Measurements from ENCODE around the gene HK3. TPM values are rescaled to one million over a fixed set of nuclear protein-coding genes. Genes with fewer than 3 reads are reported as not detected.

Gene HK3
- total RNA-seq, 1 donor from 2014 or later = not detected

DNA sequence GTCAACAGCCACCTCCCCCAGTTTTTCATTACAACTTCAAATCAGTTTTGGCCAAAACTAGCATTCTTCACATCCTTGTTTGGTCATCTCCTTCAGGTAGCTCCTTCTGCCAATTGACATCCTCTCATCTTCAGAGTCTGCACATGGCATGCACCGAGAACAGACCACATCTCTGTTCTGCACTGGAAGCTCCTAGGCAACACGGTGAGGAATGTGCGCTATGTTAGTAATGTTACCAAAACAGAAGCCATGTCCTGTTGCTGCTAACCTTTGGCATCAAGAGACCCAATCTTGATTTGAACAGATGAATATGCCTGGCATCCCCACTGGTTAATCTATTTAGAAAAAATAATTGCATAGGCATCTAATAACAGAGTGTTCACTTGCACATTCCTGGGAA lies 5.1 kb upstream of the HK3 start:
- H3K4me3 ChIP-seq (ENCODE audit: low read depth, low read length) = no peak overlapping the region
- no peak for DNase-seq (ENCODE audit: low read depth)
- no peak for TF ChIP-seq CTCF (conservative IDR thresholded peaks at IDR 0.05; ENCODE audit: low read depth, low read length)

- DNase-seq (ENCODE audit: low read depth) = peak; percentile 59
- TF ChIP-seq CTCF (conservative IDR thresholded peaks at IDR 0.05; ENCODE audit: low read depth, low read length) = no peak
- no peak overlapping the region for H3K4me3 ChIP-seq (ENCODE audit: low read depth, low read length)
Measured at GRCh38 chr5:176902911-176903664, 3.9 kb upstream of the HK3 start.

GRCh38 chr5:176902102-176902814 lies 3.1 kb upstream of the HK3 start:
- no peak for TF ChIP-seq CTCF (conservative IDR thresholded peaks at IDR 0.05; ENCODE audit: low read depth, low read length)
- DNase-seq (ENCODE audit: low read depth) = no peak

DNA sequence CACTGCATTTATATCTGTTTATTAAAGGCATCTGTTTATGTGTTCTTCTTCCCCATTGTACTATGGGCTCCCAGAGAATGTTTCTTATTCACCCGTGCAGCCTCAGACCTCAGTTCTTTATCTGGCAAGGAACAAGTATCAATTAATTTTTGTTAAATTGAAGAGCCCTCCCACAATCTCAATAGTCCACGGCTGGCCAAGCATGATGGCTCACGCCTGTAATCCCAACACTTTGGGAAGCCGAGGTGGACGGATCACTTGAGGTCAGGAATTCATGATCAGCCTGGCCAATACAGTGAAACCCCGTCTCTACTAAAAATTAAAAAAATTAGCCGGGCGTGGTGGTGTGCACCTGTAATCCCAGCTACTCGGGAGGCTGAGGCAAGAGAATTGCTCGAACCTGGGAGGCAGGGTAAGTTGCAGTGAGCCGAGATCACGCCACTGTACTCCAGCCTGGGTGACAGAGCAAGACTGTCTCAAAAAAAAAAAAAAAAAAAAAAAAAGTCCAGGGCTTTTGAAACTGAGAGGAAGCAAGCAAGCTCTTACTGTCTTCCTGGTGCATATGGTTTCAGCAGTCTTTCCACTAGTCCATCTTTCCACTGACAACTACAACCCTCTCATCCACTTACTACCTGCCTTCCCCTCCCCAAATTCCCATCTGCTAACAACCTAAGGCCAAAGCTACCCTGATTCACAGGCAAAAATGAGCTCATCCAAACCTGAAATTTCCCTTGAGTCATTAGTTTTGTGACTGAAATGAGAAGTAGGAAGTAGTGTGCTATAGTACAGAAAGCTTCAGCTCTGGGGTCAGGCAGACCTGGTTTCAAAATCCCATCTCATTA lies 2.3 kb upstream of the HK3 start:
- TF ChIP-seq CTCF (conservative IDR thresholded peaks at IDR 0.05; ENCODE audit: low read depth, low read length) = no peak
- H3K4me3 ChIP-seq (ENCODE audit: low read depth, low read length) = no peak overlapping the region
- no peak for DNase-seq (ENCODE audit: low read depth)

More at GRCh38 chr5:176902102-176902814, 3.1 kb upstream of the HK3 start:
- no peak overlapping the region for H3K4me3 ChIP-seq (ENCODE audit: low read depth, low read length)

- DNase-seq (ENCODE audit: low read depth) = no peak
- TF ChIP-seq CTCF (conservative IDR thresholded peaks at IDR 0.05; ENCODE audit: low read depth, low read length) = no peak
- no peak overlapping the region for H3K4me3 ChIP-seq (ENCODE audit: low read depth, low read length)
Measured at GRCh38 chr5:176900780-176901204, 1.6 kb upstream of the HK3 start.

GRCh38 chr5:176899946-176900779 lies 1.0 kb upstream of the HK3 start:
- TF ChIP-seq CTCF (conservative IDR thresholded peaks at IDR 0.05; ENCODE audit: low read depth, low read length) = no peak
- H3K4me3 ChIP-seq (ENCODE audit: low read depth, low read length) = no peak overlapping the region
- DNase-seq (ENCODE audit: low read depth) = no peak

All from epithelial cell of proximal tubule (primary cell).